Neural cell (in vitro differentiated cells): ENCODE data around the gene FGFBP2. TPM values are rescaled to one million over a fixed set of nuclear protein-coding genes. Genes with fewer than 3 reads are reported as not detected.

Experiments used
- H2AFZ ChIP-seq: fragments of 200-600, 300-800 bp; sonication (generic), shearing (Covaris generic); 2 replicates; pipeline ENCODE4 v1.6.0; 2014; ENCODE audit warnings: low read depth, mild to moderate bottlenecking, antibody characterized with exemption, low read length, moderate library complexity
- H3F3A ChIP-seq: fragments of 200-600 bp; shearing (Covaris generic); 2 replicates; pipeline ENCODE4 v1.6.1; 2016; ENCODE audit warnings: mild to moderate bottlenecking, moderate library complexity, mixed read lengths, antibody characterized with exemption, low read length; ENCODE audit not compliant: insufficient read depth, poor library complexity, severe bottlenecking
- H3K27ac ChIP-seq: fragments of 200-600, 300-800 bp; sonication (generic), shearing (Covaris generic); 2 replicates; pipeline ENCODE4 v1.5.1; 2014; ENCODE audit warnings: mild to moderate bottlenecking, low read length, moderate library complexity
- H3K27me3 ChIP-seq: fragments of 300-800, 200-600 bp; sonication (generic), shearing (Covaris generic); 2 replicates; pipeline ENCODE4 v1.6.0; 2014; ENCODE audit warnings: mild to moderate bottlenecking, low read depth, low read length, moderate library complexity; ENCODE audit not compliant: insufficient read depth
- H3K36me3 ChIP-seq: fragments of 300-800, 200-600 bp; sonication (generic), shearing (Covaris generic); 2 replicates; pipeline ENCODE4 v1.5.1; 2014; ENCODE audit warnings: mild to moderate bottlenecking, antibody characterized with exemption, low read length, moderate library complexity; ENCODE audit not compliant: insufficient read depth
- H3K4me2 ChIP-seq: fragments of 300-800, 200-600 bp; sonication (generic), shearing (Covaris generic); 2 replicates; pipeline ENCODE4 v1.6.0; 2014; ENCODE audit warnings: mild to moderate bottlenecking, low read length
- H3K4me3 ChIP-seq: fragments of 300-800, 200-600 bp; sonication (generic), shearing (Covaris generic); 2 replicates; pipeline ENCODE4 v1.5.1; 2014; ENCODE audit warnings: mild to moderate bottlenecking, low read length, moderate library complexity
- H3K79me2 ChIP-seq: fragments of 200-600 bp; shearing (Covaris generic); replicated peaks from 2 replicates; pipeline ENCODE4 v1.6.0; 2014; ENCODE audit warnings: mild to moderate bottlenecking, low read length, moderate library complexity; ENCODE audit not compliant: insufficient read depth
- H3K9ac ChIP-seq: fragments of 300-800, 200-600 bp; sonication (generic), shearing (Covaris generic); 2 replicates; pipeline ENCODE4 v1.6.1; 2016; ENCODE audit warnings: mild to moderate bottlenecking, low read length, mixed read lengths
- H3K9me2 ChIP-seq: fragments of 200-600 bp; shearing (Covaris generic); 2 replicates; pipeline ENCODE4 v1.6.1; 2016; ENCODE audit warnings: mild to moderate bottlenecking, low read length, mixed read lengths; ENCODE audit not compliant: insufficient read depth
- H3K9me3 ChIP-seq: fragments of 200-600, 300-800 bp; sonication (generic), shearing (Covaris generic); 2 replicates; pipeline ENCODE4 v1.6.1; 2016; ENCODE audit warnings: mild to moderate bottlenecking, mixed run types, low read length, moderate library complexity, mixed read lengths
- H4K20me1 ChIP-seq: fragments of 200-600 bp; shearing (Covaris generic); 2 replicates; pipeline ENCODE4 v1.6.1; 2016; ENCODE audit warnings: mild to moderate bottlenecking, mixed run types; ENCODE audit not compliant: insufficient read depth
- CTCF ChIP-seq: fragments of 450-650 bp; IDR thresholded peaks from 2 replicates; pipeline ENCODE4 v1.5.1; 2014; ENCODE audit warnings: antibody characterized with exemption, mild to moderate bottlenecking, moderate library complexity; ENCODE audit not compliant: poor library complexity, severe bottlenecking
- EP300 ChIP-seq: fragments of 450-650 bp; conservative IDR thresholded peaks from 2 replicates; pipeline ENCODE4 v1.6.1; 2014; ENCODE audit warnings: antibody characterized with exemption, mild to moderate bottlenecking, moderate library complexity; ENCODE audit not compliant: poor library complexity, severe bottlenecking
- EZH2 ChIP-seq: fragments of 200-600, 300-800 bp; shearing (Covaris generic), sonication (generic); IDR thresholded peaks from 2 replicates; pipeline ENCODE4 v1.6.1; 2014; ENCODE audit warnings: antibody characterized with exemption, low read length, borderline replicate concordance, mild to moderate bottlenecking; ENCODE audit not compliant: insufficient read depth, poor library complexity, severe bottlenecking
- MXI1 ChIP-seq: fragments of 450-650 bp; conservative IDR thresholded peaks from 2 replicates; pipeline ENCODE4 v1.6.1; 2014; ENCODE audit warnings: antibody characterized with exemption, mild to moderate bottlenecking; ENCODE audit not compliant: poor library complexity, severe bottlenecking
- POLR2AphosphoS5 ChIP-seq: IDR thresholded peaks from 2 replicates; pipeline ENCODE4 v1.6.1; 2012
- RAD21 ChIP-seq: fragments of 450-650 bp; conservative IDR thresholded peaks from 2 replicates; pipeline ENCODE4 v1.6.1; 2014; ENCODE audit warnings: antibody characterized with exemption, mild to moderate bottlenecking, moderate library complexity
- REST ChIP-seq: IDR thresholded peaks from 2 replicates; pipeline ENCODE4 v1.6.1; 2012; ENCODE audit warnings: borderline replicate concordance
- SMC3 ChIP-seq: fragments of 450-650 bp; conservative IDR thresholded peaks from 2 replicates; pipeline ENCODE4 v1.6.1; 2014; ENCODE audit warnings: antibody characterized with exemption, mild to moderate bottlenecking, moderate library complexity; ENCODE audit not compliant: poor library complexity
- TAF1 ChIP-seq: IDR thresholded peaks from 2 replicates; pipeline ENCODE4 v1.6.1; 2012; ENCODE audit warnings: low read depth
- polyA plus RNA-seq: library from polyadenylated mRNA; depleted of rRNA; stranded (reverse); fragments of >200 nt; gene quantifications from 2 replicates; pipeline ENCODE4 v1.2.3, GENCODE V29; 2014

FGFBP2 gene
- polyA plus RNA-seq, 1 donor from 2014 or later: not detected

GRCh38 chr4:15958562-15958961, 4.4 kb downstream of the FGFBP2 start:
- Histone ChIP-seq H3K79me2 (no peaks in the 10 kb centered on the region), H4K20me1 (no peaks in the 10 kb centered on the region), H3K9me3 (no peaks in the 10 kb centered on the region), H3K36me3 (no peaks in the 10 kb centered on the region), H3K9me2 (no peaks in the 10 kb centered on the region), H3K4me2 (no peak overlapping the region), H2AFZ (no peak overlapping the region), H3K27me3 (no peaks in the 10 kb centered on the region), H3K9ac (no peak overlapping the region), H3K27ac (no peak overlapping the region), H3F3A (no peaks in the 10 kb centered on the region), H3K4me3 (no peak overlapping the region)
- no peak for TF ChIP-seq RAD21
- TF ChIP-seq MXI1: no peak
- TF ChIP-seq EZH2: no peak
- TF ChIP-seq EP300: no peak
- TF ChIP-seq SMC3: no peak
- TF ChIP-seq POLR2AphosphoS5: no peak
- TF ChIP-seq CTCF: no peak
- no peak for TF ChIP-seq TAF1
- TF ChIP-seq REST: no peak

GRCh38 chr4:15956179-15956850, 6.7 kb downstream of the FGFBP2 start:
- no peak for TF ChIP-seq REST
- no peak for TF ChIP-seq TAF1
- no peak for TF ChIP-seq EP300
- peak; percentile 60 for TF ChIP-seq RAD21
- TF ChIP-seq SMC3: peak; percentile 66
- TF ChIP-seq CTCF: peak; percentile 61
- no peak for TF ChIP-seq EZH2
- TF ChIP-seq MXI1: no peak
- TF ChIP-seq POLR2AphosphoS5: no peak
- Histone ChIP-seq H4K20me1 (no peaks in the 10 kb centered on the region), H3K79me2 (no peaks in the 10 kb centered on the region)

More at GRCh38 chr4:15956179-15956850, 6.7 kb downstream of the FGFBP2 start:
- Histone ChIP-seq H3K36me3 (no peaks in the 10 kb centered on the region), H3K4me2 (no peak overlapping the region), H2AFZ (no peak overlapping the region), H3F3A (no peaks in the 10 kb centered on the region), H3K4me3 (no peak overlapping the region), H3K27ac (no peak overlapping the region), H3K27me3 (no peaks in the 10 kb centered on the region), H3K9me3 (no peaks in the 10 kb centered on the region), H3K9ac (no peak overlapping the region), H3K9me2 (no peaks in the 10 kb centered on the region)
